H1 (cell line): ENCODE data around the gene ANO6. TPM values are rescaled to one million over a fixed set of nuclear protein-coding genes. Genes with fewer than 3 reads are reported as not detected.

Experiments used
- CTCF ChIA-PET: fragments of 300-600 bp; sonication (Branson Sonifier 250); formaldehyde crosslinking; loops from one replicate; lab custom pipeline; 2021; ENCODE audit not compliant: partially characterized antibody; lab: Charles Lee
- POLR2A ChIA-PET: fragments of 300-600 bp; sonication (Branson Sonifier 250); formaldehyde crosslinking; loops from one replicate; lab custom pipeline; 2021; ENCODE audit warnings: inconsistent platforms; ENCODE audit not compliant: partially characterized antibody; lab: Charles Lee
- DNase-seq, 2 experiments: peaks; one replicate each; pipeline versions ENCODE4 v3.0.0 to v3.0.0-alpha.2; 2010 to 2022; ENCODE audit warnings: low spot score in 2 of 2, low read depth in 1 of 2, mixed read lengths in 1 of 2
- FAIRE-seq: peaks from 2 replicates; lab custom pipeline; 2011; peaks lifted over from hg19 to GRCh38; lab: Jason Lieb, UNC
- H2AFZ ChIP-seq: 2 replicates; pipeline ENCODE4 v1.8.1; 2012; ENCODE audit warnings: low read length, inconsistent platforms
- H2AK5ac ChIP-seq: 2 replicates; pipeline ENCODE4 v1.6.1; 2013; ENCODE audit warnings: low read depth, low read length
- H2BK120ac ChIP-seq: replicated peaks from 2 replicates; pipeline ENCODE3; 2013; ENCODE audit warnings: low read depth, low read length, inconsistent platforms
- H2BK12ac ChIP-seq: 2 replicates; pipeline ENCODE4 v1.6.1; 2013; ENCODE audit warnings: low read depth, low read length
- H2BK15ac ChIP-seq: 2 replicates; pipeline ENCODE4 v1.6.1; 2013; ENCODE audit warnings: low read length
- H2BK20ac ChIP-seq: 2 replicates; pipeline ENCODE4 v1.6.1; 2013; ENCODE audit warnings: low read length
- H2BK5ac ChIP-seq: 2 replicates; pipeline ENCODE4 v1.6.1; 2013; ENCODE audit warnings: low read depth, low read length
- H3K14ac ChIP-seq: 2 replicates; pipeline ENCODE4 v1.6.1; 2013; ENCODE audit warnings: inconsistent platforms; ENCODE audit not compliant: insufficient read length
- H3K18ac ChIP-seq: 2 replicates; pipeline ENCODE4 v1.6.1; 2013; ENCODE audit warnings: low read length; ENCODE audit errors: extremely low read depth
- H3K23ac ChIP-seq: 2 replicates; pipeline ENCODE4 v1.6.1; 2013; ENCODE audit warnings: inconsistent platforms; ENCODE audit not compliant: insufficient read length
- H3K23me2 ChIP-seq: 2 replicates; pipeline ENCODE4 v1.6.1; 2013; ENCODE audit warnings: low read depth, low read length
- H3K27ac ChIP-seq: 2 replicates; pipeline ENCODE4 v1.6.1; 2011; ENCODE audit warnings: low read depth, low read length, inconsistent platforms
- H3K27me3 ChIP-seq, 4 experiments: replicated peaks in 1 of 4; 1 replicate in 1 of 4; 2 replicates in 3 of 4; pipeline versions ENCODE4 v1.6.1 to v1.8.1; 2011 to 2013; ENCODE audit warnings: low read length in 3 of 4, mild to moderate bottlenecking in 3 of 4, inconsistent platforms in 2 of 4, mixed read lengths in 2 of 4, moderate library complexity in 1 of 4; ENCODE audit not compliant: control insufficient read depth in 3 of 4, insufficient read depth in 3 of 4; ENCODE audit errors: extremely low read depth in 1 of 4
- H3K36me3 ChIP-seq, 4 experiments: 2 replicates each; pipeline versions ENCODE4 v1.6.1 to v1.8.1; 2011 to 2013; ENCODE audit warnings: mild to moderate bottlenecking in 4 of 4, low read length in 3 of 4, moderate library complexity in 2 of 4, control low read depth in 1 of 4, inconsistent platforms in 1 of 4; ENCODE audit not compliant: insufficient read depth in 4 of 4, control insufficient read depth in 2 of 4
- H3K4ac ChIP-seq: replicated peaks from 2 replicates; pipeline ENCODE3; 2013; ENCODE audit warnings: low read length, low read depth, mixed read lengths, inconsistent platforms; ENCODE audit not compliant: insufficient read length
- H3K4me1 ChIP-seq, 4 experiments: replicated peaks in 1 of 4; 1 replicate in 1 of 4; 2 replicates in 3 of 4; pipeline versions ENCODE4 v1.6.1 to v1.8.1; 2011 to 2013; ENCODE audit warnings: low read length in 3 of 4, inconsistent platforms in 2 of 4, mixed read lengths in 1 of 4; ENCODE audit not compliant: insufficient read depth in 4 of 4, control insufficient read depth in 3 of 4
- H3K4me2 ChIP-seq, 2 experiments: 2 replicates each; pipeline versions ENCODE4 v1.6.1 to v1.8.1; 2011 to 2013; ENCODE audit warnings: low read depth in 2 of 2, low read length in 2 of 2, control low read depth in 1 of 2, inconsistent platforms in 1 of 2, mild to moderate bottlenecking in 1 of 2; ENCODE audit not compliant: insufficient read depth in 1 of 2
- H3K4me3 ChIP-seq, 4 experiments: fragments of 200-600, 300-600 bp in 1 of 4; sonication (generic), shearing (Covaris generic), sonication (Bioruptor Twin) in 1 of 4; 2 replicates each; pipeline versions ENCODE4 v1.5.1 to v1.8.1; 2011 to 2016; ENCODE audit warnings: low read length in 4 of 4, low read depth in 3 of 4, control low read depth in 2 of 4, inconsistent platforms in 2 of 4, mild to moderate bottlenecking in 2 of 4, mixed read lengths in 1 of 4, moderate library complexity in 1 of 4; ENCODE audit not compliant: insufficient read depth in 2 of 4; ENCODE audit errors: extremely low read depth in 1 of 4
- H3K56ac ChIP-seq: replicated peaks from 2 replicates; pipeline ENCODE3; 2013; ENCODE audit warnings: low read depth, mild to moderate bottlenecking, mixed read lengths, low read length, inconsistent platforms; ENCODE audit not compliant: insufficient read length
- H3K79me1 ChIP-seq: 2 replicates; pipeline ENCODE4 v1.6.1; 2013; ENCODE audit warnings: low read depth, low read length, control low read depth
- H3K79me2 ChIP-seq, 2 experiments: 2 replicates each; pipeline versions ENCODE4 v1.6.1 to v1.8.1; 2012 to 2013; ENCODE audit warnings: low read length in 2 of 2, mild to moderate bottlenecking in 2 of 2, inconsistent platforms in 1 of 2; ENCODE audit not compliant: insufficient read depth in 2 of 2, control insufficient read depth in 1 of 2
- H3K9ac ChIP-seq, 4 experiments: replicated peaks in 1 of 4; 1 replicate in 1 of 4; 2 replicates in 3 of 4; pipeline versions ENCODE4 v1.6.1 to v1.8.1; 2011 to 2013; ENCODE audit warnings: low read depth in 3 of 4, low read length in 3 of 4, control low read depth in 2 of 4, mild to moderate bottlenecking in 2 of 4, moderate library complexity in 2 of 4, inconsistent platforms in 1 of 4; ENCODE audit errors: extremely low read depth in 1 of 4
- H3K9me3 ChIP-seq, 2 experiments: 2 replicates each; pipeline versions ENCODE4 v1.6.1 to v1.8.1; 2012 to 2013; ENCODE audit warnings: mild to moderate bottlenecking in 2 of 2, moderate library complexity in 2 of 2, control low read depth in 1 of 2, inconsistent platforms in 1 of 2, low read depth in 1 of 2, low read length in 1 of 2, mixed read lengths in 1 of 2; ENCODE audit not compliant: insufficient read depth in 2 of 2
- H4K20me1 ChIP-seq, 2 experiments: replicated peaks in 1 of 2; 2 replicates each; pipeline versions ENCODE3 to v1.8.1; 2011 to 2013; ENCODE audit warnings: inconsistent platforms in 2 of 2, low read length in 2 of 2, mild to moderate bottlenecking in 1 of 2; ENCODE audit not compliant: insufficient read depth in 2 of 2, control insufficient read depth in 1 of 2
- H4K5ac ChIP-seq: 2 replicates; pipeline ENCODE4 v1.6.1; 2013; ENCODE audit warnings: low read length, low read depth, mixed read lengths, inconsistent platforms; ENCODE audit not compliant: insufficient read length
- H4K8ac ChIP-seq: 2 replicates; pipeline ENCODE4 v1.8.0; 2013; ENCODE audit warnings: mild to moderate bottlenecking, moderate library complexity, low read length, inconsistent platforms; ENCODE audit not compliant: insufficient read depth; ENCODE audit errors: extremely low read depth
- H4K91ac ChIP-seq: replicated peaks from 2 replicates; pipeline ENCODE3; 2013; ENCODE audit warnings: low read length, mixed read lengths, inconsistent platforms; ENCODE audit not compliant: insufficient read length
- KDM1A ChIP-seq: fragments of 200-600, 300-600 bp; sonication (generic); IDR thresholded peaks from 2 replicates; pipeline ENCODE4 v1.7.1; 2016; ENCODE audit warnings: mild to moderate bottlenecking, low read length, borderline replicate concordance
- MAFK ChIP-seq: IDR thresholded peaks from 2 replicates; pipeline ENCODE4 v1.6.1; 2012; ENCODE audit warnings: low read depth, mild to moderate bottlenecking, improper control_type of control experiment, low read length
- RAD21 ChIP-seq, 2 experiments: IDR thresholded peaks in 1 of 2; conservative IDR thresholded peaks in 1 of 2; 2 replicates each; pipeline ENCODE4 v1.6.1; 2011; ENCODE audit warnings: low read depth in 2 of 2, low read length in 2 of 2, improper control_type of control experiment in 1 of 2, inconsistent platforms in 1 of 2, mild to moderate bottlenecking in 1 of 2, moderate library complexity in 1 of 2
- SP1 ChIP-seq: IDR thresholded peaks from 2 replicates; pipeline ENCODE4 v1.6.1; 2011; ENCODE audit warnings: low read depth, low read length
- SP2 ChIP-seq: IDR thresholded peaks from 2 replicates; pipeline ENCODE4 v1.6.1; 2012; ENCODE audit warnings: mild to moderate bottlenecking, low read length, inconsistent platforms
- polyA plus RNA-seq, 7 experiments: library from polyadenylated mRNA; depleted of rRNA in 3 of 7; stranded (reverse) in 5 of 7; unstranded in 2 of 7; fragments of >200 nt in 5 of 7; fragments of 200-250 nt in 2 of 7; gene quantifications; 1 replicate in 5 of 7; 2 replicates in 1 of 7; 4 replicates in 1 of 7; pipeline versions ENCODE4 v1.2.1 to v1.2.3, GENCODE V29; 2011 to 2013; ENCODE audit warnings: missing spikeins in 2 of 7, mixed read lengths in 2 of 7
- total RNA-seq: library from RNA; stranded (reverse); fragmentation: NEBNext Ultra II Directional; extraction: Animal tissue kit (Norgen Biotek cat#: 25700); gene quantifications from 2 replicates; pipeline ENCODE4 v1.2.1, GENCODE V29; 2021

Gene ANO6
- total and polyA plus RNA-seq, 2 of the 8 experiments (the other 6 are each of a cell fraction or from before 2014, with no cell fraction given): 15.1 to 39.7 TPM

- H3K4me2 ChIP-seq: no peak overlapping the region
- H4K5ac ChIP-seq: no peak overlapping the region
- H3K79me1 ChIP-seq: no peaks in the 10 kb centered on the region
- no peak overlapping the region for H3K9ac ChIP-seq
- no peaks in the 10 kb centered on the region for H3K27me3 ChIP-seq
- H3K56ac ChIP-seq: no peak overlapping the region
- H2BK15ac ChIP-seq: no peak overlapping the region
- H2BK20ac ChIP-seq: no peak overlapping the region
- H3K4me1 ChIP-seq: no peaks in the 10 kb centered on the region; a peak in 1 of 7 replicates
- no peaks in the 10 kb centered on the region for H3K9me3 ChIP-seq
- H2AFZ ChIP-seq: no peak overlapping the region
- H3K18ac ChIP-seq: no peak overlapping the region
- no peak overlapping the region for H2BK120ac ChIP-seq
- H4K20me1 ChIP-seq: no peaks in the 10 kb centered on the region
- H4K91ac ChIP-seq: no peak overlapping the region
- H3K36me3 ChIP-seq: no peaks in the 10 kb centered on the region
- CTCF ChIA-PET: interaction anchor here (1.1 kb wide), 1 partner anchor 70 kb away, joined by 3 read pairs; no protein-coding TSS in a partner anchor
- no peak overlapping the region for H4K8ac ChIP-seq
- H3K27ac ChIP-seq: no peak overlapping the region
- H3K79me2 ChIP-seq: no peaks in the 10 kb centered on the region
- no peaks in the 10 kb centered on the region for H3K23me2 ChIP-seq
- FAIRE-seq: no peak
- H3K4me3 ChIP-seq: no peak overlapping the region
- H2BK5ac ChIP-seq: no peak overlapping the region
- no peak overlapping the region for H3K14ac ChIP-seq
- H3K23ac ChIP-seq: no peak overlapping the region
- H2AK5ac ChIP-seq: no peak overlapping the region
- H2BK12ac ChIP-seq: no peak overlapping the region
- no peak for DNase-seq
- H3K4ac ChIP-seq: no peak overlapping the region
- POLR2A ChIA-PET: no interaction called here
- TF ChIP-seq SP2 (no peak), RAD21 (IDR thresholded peaks at IDR 0.05 in 1 of 2, conservative IDR thresholded peaks at IDR 0.05 in 1 of 2; ENCODE audit: low read depth in 2 of 2, low read length in 2 of 2) (no peak), KDM1A (no peak), SP1 (no peak), MAFK (no peak)
Measured at GRCh38 chr12:45337835-45338234, 121.9 kb downstream of the ANO6 start.
